ENCODE results near the gene HMOX2.

HMOX2 gene

DNA sequence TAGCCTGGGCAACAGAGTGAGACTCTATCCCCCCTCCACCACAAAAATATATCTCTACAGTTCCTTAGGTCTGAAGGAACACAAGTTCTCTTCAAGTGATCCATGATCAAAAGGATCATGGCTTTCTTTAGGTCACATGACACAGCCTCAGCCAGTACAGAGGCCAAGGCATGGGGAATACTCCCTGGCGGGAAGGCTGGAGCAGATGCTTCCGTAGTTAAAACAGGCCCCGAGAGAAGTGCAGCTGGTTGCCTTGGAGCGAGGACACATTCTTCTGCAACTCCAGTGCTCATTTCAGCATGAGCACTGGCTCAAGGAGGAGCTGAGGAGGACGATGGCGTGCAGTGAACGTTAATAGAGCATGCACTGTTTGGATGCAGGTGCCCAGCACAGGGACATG lies 48.9 kb downstream of the HMOX2 start:
- no peak for DNase-seq (ENCODE audit: low read depth)

- DNase-seq (ENCODE audit: low read depth), result no peak
These were observed 49.6 kb downstream of the HMOX2 start for GRCh38 chr16:4525634-4526277.

DNA sequence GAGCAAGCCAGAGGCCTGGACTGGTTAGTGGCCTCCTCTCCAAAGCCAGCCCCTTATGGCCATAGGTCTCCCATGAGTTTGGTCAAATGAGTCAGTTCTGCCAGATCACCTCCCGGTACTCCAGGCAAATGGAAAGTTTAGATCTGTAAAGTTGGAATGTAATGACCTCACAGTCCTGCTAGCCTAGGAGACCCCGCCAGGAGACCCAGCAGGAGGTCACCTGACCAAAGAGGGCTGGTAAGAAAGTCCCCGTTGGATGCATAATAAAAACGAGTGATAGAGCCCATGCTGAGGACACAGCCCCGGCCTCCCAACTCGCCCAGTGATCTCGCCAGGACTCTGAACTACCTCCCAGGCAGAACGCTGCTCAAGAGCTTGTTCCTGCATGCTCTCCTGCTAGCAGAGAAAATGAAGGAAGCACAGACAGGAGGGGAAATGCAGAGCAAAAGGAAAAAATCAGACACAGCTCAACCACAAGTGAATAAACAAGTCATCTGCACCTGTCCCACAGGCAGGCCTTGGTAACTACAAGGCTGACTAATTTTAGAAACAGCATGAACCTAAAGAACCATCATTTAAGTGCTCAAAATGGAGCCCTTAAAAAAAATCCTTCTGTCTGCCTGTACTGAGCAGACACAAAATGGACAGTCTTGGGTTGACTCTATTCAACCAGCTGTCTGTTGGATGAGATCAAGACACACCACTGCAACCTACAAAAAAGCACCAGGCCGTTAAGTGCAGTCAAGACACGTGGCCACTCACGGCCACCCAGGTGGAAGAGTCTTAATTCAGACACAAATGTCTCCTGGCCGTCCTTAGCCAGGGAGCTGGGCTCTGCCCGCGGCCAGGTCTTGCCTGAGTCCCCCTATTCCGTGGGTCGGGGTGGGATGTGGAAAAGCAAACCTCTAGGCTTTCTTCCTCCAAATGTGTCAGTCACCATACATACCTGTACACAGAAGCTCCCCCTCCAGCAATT lies 53.2 kb downstream of the HMOX2 start:
- DNase-seq (ENCODE audit: low read depth), result no peak

DNA sequence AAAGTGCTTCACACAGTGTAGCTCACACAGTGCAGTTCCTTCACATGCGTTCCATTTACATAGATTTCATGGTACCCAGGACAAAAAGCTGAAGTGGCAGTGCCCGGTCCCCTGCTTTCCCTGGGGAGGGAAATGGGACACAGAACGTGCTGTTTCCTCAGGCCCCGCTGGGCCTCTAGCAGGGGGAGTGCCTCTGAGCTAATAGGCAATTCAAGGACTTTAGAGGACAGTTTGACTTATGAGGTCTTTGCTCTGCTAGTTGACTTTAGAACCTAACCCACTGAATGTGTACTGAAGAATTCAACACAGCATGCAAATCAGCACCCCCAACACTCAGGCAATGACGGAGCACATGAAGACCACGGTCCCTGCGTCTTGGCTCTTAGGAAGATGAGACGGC lies 55.6 kb downstream of the HMOX2 start:
- DNase-seq (ENCODE audit: low read depth), result no peak

DNA sequence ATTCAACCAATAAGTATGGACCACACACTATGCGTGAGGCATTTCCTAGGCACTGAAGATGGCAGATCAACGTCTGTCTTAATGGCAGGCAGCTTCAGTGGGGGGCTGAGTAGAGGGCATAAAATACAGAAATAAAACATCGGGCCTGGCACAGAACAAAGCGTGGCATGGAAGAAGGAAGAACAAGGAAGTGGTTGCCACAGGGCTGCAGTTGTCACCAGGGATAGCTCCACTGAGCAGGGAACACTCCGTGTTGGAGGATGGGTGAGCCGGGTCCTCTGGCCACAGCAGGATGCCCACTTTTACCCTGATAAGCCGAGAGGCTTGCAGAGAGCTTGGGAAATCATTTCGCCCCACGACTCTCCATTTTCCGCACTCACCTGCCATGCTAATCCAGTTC lies 56.0 kb downstream of the HMOX2 start:
- no peak for DNase-seq (ENCODE audit: low read depth)

DNA sequence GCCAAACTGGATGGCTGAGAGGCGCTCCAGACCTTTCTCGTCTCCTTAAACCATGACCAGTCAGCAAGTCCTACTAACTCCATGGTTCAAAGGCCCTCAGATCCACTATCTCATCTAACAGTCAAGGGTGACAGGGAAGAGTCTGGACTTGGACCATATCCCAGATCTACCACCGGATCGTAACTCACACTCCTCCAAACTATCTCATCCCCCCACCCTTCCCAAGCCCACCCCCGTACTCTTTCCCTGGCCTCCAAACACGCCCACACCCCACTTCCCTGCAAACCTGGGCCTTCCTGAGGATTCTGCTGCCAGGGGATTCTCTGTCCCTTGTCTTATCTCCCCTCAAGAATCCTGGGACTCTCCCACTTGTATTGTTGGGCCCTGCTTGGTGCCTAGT lies 57.3 kb downstream of the HMOX2 start:
- DNase-seq (ENCODE audit: low read depth), result no peak

DNA sequence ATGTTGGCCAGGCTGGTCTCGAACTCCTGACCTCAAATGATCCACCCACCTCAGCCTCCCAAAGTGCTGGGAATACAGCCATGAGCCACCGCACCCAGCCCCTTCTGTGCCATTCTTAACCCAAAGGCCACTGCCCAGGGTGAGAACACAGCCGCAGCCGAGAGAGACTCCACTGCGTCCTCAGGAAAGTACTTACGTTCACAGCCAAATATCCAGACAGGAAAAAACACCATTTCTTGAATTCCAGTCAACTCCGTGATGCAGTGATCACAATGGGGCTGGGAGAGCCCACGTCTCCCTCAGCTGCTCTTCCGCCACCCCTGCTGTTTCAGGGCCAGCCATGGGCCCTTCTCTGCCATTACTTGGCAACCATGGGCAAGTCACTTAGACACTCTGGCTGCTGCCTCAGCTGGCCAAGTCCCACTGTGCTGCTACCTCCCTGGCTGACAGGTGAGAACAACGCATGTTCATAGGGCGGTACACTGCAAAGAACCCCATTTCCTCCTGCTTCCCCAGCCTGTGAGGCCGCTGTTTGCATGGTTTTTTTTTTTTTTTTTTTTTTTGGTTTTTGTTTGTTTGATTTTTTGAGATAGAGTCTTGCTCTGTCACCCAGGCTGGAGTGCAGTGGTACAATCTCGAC lies 58.1 kb downstream of the HMOX2 start:
- no peak for DNase-seq (ENCODE audit: low read depth)

GRCh38 chr16:4535627-4536108 lies 59.5 kb downstream of the HMOX2 start:
- no peak for DNase-seq (ENCODE audit: low read depth)

GRCh38 chr16:4536391-4537106 lies 60.4 kb downstream of the HMOX2 start:
- DNase-seq (ENCODE audit: low read depth), result no peak

DNA sequence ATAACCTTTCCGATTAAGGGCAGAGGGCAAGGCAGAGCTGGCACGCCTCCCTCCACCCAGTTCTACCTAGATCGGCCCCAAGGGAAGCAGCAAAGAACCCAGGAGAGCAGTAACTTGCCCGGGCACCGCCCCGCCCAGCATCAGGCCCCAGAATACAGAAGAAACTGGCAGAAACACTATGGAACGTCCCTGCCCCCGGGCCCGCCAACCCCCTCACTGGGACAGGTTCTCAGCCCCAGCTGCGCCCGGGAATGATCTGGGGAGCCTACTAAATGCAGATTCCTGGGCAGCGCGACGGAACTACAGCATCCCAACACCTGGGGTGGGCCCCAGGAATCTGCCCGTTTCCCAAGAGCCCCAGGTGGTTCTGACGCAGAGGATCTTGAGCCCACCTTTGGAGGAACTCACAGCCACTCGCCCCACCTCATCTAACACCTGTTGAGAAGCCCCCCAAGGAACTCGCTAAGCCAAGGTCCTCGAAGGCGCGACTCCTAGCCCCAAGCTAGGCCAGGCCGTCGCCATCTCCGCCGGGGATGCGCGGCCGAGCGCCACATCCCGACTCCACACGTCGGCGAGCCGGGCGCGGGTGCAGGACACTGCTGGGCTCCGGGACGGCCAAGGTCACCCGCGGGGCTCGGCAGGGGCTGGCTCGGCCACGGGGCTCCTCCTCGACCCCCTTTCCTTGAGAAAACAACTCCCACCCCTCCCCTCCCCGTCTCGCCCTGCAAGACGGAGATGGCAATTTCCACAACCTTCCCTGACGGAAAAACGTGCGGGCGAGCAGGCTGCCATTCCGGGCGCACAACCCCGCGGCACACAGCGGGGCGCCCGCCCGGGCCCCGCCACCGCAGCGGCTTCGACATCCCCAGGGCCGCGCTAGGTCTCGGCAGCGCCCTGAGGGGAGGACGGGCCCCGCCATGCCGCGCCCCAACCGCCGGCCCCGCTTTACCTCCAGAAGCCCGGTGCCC lies 61.5 kb downstream of the HMOX2 start:
- no peak for DNase-seq (ENCODE audit: low read depth)

GRCh38 chr16:4538350-4539235 lies 62.4 kb downstream of the HMOX2 start, which contains the start of gene CDIP1:
Gene CDIP1, minus strand, starts transcription at chr16:4538773. Its CDS starts 24,643 bp downstream, at chr16:4514130.
- peak; percentile 92 for DNase-seq (ENCODE audit: low read depth)

DNA sequence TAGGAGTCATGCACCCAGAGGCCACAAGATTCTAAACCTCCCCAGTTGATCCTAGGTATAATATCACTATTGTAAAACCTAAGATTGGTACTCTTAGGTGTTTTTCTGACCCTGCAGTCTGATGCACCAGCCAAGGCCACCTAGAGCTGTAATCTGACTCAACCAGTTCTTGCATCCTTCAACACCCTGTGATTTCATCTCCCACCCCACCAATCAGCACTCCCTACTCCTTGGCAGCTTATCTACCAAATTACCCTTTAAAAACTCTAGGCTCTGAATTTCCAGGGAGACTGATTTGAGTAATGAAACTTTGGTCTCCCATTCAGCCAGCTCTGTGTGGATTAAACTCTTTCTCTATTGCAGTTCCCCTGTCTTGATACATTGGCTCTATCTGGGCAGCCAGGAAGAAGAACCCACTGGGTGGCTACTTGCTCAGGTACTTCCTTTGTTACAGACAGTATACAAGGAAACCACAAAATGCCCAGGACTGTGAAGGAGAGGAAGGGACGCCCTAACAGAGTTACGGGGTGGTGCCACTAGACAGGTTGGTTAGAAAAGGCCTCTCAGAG lies 63.6 kb downstream of the HMOX2 start:
- DNase-seq (ENCODE audit: low read depth), result no peak

DNA sequence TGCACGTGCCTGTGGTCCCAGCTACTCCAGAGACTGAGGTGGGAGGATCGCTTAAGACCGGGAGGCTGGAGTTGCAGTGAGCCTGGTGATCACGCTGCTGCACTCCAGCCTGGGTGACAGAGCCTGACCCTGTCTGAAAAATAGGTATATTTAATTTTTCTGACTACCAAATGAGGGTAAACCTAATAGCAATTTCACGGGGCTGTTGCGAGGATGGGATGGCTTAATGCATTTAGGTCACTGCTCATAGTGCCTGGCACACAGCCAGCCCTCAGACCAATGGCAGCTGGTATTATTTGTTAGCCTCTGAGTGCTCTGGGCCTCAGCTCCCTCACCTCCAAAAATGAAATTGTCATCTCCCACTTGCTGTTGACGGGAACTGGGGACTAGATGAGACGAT lies 68.3 kb downstream of the HMOX2 start:
- DNase-seq (ENCODE audit: low read depth), result no peak

GRCh38 chr16:4548124-4548523 lies 71.9 kb downstream of the HMOX2 start:
- DNase-seq (ENCODE audit: low read depth), result no peak

- DNase-seq (ENCODE audit: low read depth), result no peak
These were observed 74.4 kb downstream of the HMOX2 start for GRCh38 chr16:4550591-4550990.

DNA sequence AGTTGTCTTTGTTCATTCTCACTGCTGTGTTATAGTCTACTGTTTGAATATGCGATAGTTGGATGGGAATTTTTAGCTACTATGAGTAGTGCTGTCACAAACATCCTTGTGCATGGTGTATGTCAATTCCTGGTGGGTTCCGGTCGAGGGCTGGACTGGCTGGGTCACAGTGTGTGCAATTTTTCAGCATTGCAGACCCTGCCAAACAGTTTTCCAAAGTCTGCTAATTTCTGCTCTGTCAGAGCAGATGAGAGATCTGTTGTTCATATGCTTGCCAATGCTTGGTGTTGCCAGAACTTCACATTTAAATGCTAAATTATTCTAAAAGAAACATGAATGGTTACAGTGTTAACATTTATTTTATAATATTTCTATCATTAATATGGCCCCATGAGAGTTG lies 76.3 kb downstream of the HMOX2 start:
- DNase-seq (ENCODE audit: low read depth), result no peak

DNA sequence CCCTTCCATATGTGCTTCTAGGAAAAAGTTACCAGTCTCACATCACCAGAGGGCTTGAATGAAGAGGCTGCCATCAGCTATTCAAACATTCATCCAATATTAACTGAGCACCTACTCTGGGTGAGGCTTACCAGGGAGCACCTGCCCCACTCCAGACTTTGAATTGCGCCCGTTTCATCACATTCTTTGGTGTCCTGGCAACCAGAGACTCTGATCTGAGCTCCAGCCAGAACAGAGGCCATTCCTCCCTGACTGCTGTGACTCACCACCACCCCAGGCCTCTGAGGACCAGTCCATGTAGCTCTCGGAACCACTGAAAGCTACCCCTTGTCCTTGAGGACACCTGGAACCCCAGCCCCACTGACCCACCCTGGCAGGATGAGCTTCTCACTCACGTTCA lies 79.9 kb downstream of the HMOX2 start, which contains the start of gene C16orf96:
C16orf96 (plus strand) TSS at position 229 of the 400 bp plus-strand sequence; CDS start at position 379, 150 bp downstream.
- DNase-seq (ENCODE audit: low read depth), result no peak

- DNase-seq (ENCODE audit: low read depth), result no peak
These were observed 80.4 kb downstream of the HMOX2 start for GRCh38 chr16:4556580-4556979.

- no peak for DNase-seq (ENCODE audit: low read depth)
These were observed 81.8 kb downstream of the HMOX2 start for GRCh38 chr16:4557973-4558372.

Data from activated gamma-delta T cell treated with anti-CD3 and anti-CD28 coated beads, Interleukin-2, amount 50 U/mL, for 16 hours (primary cell).